ENCODE measurements around the gene SOAT2.

Gene SOAT2

DNA sequence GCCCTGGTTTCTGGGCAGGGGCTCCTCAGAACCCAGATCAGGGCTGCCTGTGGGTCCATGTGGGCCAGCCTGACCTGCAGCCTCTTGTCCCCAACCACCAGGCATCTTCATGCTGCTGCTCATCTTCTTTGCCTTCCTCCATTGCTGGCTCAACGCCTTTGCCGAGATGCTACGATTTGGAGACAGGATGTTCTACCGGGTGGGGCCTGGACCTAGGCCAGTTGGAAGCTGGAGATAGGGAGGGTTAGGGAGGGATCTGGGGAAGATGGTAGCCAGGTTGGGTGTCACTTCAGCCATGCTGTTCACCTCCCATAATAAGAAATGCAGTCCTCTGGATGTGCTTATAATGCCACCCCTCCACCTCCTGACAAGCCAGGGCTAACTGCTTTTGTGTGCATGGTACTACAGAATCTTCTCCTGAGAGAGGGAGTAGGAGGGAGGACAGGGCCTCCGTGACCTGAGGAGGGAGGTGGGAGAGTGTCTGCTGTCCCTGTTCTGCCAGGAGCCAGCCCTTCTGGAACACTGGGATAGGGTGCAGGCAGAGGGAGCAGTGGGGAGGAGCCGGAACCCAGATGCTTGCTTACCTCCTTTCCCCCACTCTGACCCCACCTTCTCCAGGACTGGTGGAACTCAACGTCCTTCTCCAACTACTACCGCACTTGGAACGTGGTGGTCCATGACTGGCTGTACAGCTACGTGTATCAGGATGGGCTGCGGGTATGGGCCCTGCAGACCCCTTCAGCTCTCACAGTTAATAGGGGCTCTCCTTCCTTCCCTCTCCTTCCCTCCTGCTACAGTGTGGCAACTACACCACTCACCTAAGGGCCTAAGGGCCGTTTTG is 17.6 kb downstream of the SOAT2 start:
- no peak overlapping the region for H3K27ac ChIP-seq (ENCODE audit: low read length)
- H3K27me3 ChIP-seq (ENCODE audit: insufficient read depth, low read length): peaks cover 7% of the 10 kb centered on the region
- H3K9ac ChIP-seq (ENCODE audit: low read depth, low read length): no peak overlapping the region
- no peaks in the 10 kb centered on the region for H3K36me3 ChIP-seq (ENCODE audit: insufficient read depth, low read depth, low read length)
- no peaks in the 10 kb centered on the region for H3K4me1 ChIP-seq (ENCODE audit: insufficient read depth, low read length)
- no peak overlapping the region for H3K4me3 ChIP-seq (ENCODE audit: low read length)
- no peaks in the 10 kb centered on the region for H3K9me3 ChIP-seq (ENCODE audit: insufficient read depth, low read depth, low read length)

DNA sequence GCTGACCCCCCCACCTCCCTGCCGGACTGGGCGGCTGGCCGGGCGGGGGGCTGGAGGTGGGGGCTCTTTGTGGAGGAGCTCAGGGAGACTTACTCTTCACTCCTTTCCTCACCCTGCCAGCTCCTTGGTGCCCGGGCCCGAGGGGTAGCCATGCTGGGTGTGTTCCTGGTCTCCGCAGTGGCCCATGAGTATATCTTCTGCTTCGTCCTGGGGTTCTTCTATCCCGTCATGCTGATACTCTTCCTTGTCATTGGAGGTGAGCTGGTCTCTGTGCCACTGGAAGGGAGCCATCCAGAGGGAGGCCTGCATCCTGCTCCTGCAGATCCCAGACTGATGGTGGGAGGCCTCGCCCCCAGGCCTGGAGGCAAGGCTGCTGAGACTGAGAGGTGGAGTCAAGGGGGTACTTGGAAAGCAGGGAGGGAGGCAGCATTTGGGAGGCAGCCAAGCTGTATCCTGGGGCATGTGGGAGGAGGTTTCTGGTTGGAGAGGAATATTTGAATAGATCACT is 19.7 kb downstream of the SOAT2 start:
- Histone ChIP-seq H3K4me3 (ENCODE audit: low read length) (no peak overlapping the region), H3K9ac (ENCODE audit: low read depth, low read length) (no peak overlapping the region)

DNA sequence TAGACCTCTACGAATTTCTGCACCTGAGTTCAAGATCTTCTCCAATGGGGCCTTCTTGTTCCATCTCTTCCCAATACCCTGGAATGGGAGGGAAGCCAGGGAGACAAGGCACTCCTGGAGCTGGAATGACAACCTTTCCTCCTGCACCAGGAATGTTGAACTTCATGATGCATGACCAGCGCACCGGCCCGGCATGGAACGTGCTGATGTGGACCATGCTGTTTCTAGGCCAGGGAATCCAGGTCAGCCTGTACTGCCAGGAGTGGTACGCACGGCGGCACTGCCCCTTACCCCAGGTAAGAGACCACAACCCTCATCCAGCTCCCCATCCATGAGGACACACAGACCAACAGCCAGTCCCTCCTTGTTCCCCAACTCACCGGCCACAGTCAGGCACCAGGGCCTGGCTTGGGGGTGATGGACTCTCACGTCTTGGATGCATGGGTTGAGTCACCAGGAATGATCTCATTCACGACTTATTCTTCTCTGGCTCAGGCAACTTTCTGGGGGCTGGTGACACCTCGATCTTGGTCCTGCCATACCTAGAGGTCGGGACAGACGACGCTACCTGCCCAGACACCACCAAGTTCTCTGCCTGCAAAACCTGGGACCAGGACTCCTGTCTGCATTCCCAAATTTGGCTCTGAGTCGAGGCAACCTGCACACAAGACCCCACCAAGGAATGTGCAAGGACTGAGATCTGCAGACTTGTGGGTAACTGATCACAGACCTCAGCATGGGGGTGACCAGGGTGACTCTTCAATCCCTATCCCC is 20.5 kb downstream of the SOAT2 start:
- Histone ChIP-seq H3K27me3 (ENCODE audit: insufficient read depth, low read length) (peaks cover 18% of the 10 kb centered on the region), H3K4me1 (ENCODE audit: insufficient read depth, low read length) (no peaks in the 10 kb centered on the region), H3K9ac (ENCODE audit: low read depth, low read length) (no peak overlapping the region), H3K36me3 (ENCODE audit: insufficient read depth, low read depth, low read length) (no peaks in the 10 kb centered on the region), H3K9me3 (ENCODE audit: insufficient read depth, low read depth, low read length) (no peaks in the 10 kb centered on the region), H3K27ac (ENCODE audit: low read length) (no peak overlapping the region), H3K4me3 (ENCODE audit: low read length) (no peak overlapping the region)

More for the DNA sequence above, 19.7 kb downstream of the SOAT2 start:
- Histone ChIP-seq H3K9me3 (ENCODE audit: insufficient read depth, low read depth, low read length) (no peaks in the 10 kb centered on the region), H3K27me3 (ENCODE audit: insufficient read depth, low read length) (peaks cover 17% of the 10 kb centered on the region), H3K36me3 (ENCODE audit: insufficient read depth, low read depth, low read length) (no peaks in the 10 kb centered on the region), H3K27ac (ENCODE audit: low read length) (no peak overlapping the region), H3K4me1 (ENCODE audit: insufficient read depth, low read length) (no peaks in the 10 kb centered on the region)

DNA sequence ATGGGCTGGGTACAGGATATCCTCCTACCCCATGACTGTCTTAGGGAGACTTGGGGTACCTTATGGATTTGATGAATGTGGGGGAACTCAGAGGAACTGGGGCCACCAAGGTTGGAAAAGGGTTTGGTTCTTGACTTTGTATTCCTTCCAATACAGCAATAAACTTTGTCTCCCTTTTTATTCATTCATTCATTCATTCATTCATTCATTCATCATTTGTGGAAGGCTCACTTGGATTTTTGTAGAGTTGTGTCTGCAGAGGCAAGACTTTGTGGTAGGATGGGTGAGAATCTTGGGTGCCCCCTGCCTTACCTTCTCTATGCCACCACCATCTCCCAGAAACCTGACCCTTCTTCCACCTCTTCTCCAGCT is 21.1 kb downstream of the SOAT2 start:
- no peak overlapping the region for H3K27ac ChIP-seq (ENCODE audit: low read length)
- H3K36me3 ChIP-seq (ENCODE audit: insufficient read depth, low read depth, low read length): no peaks in the 10 kb centered on the region
- H3K9ac ChIP-seq (ENCODE audit: low read depth, low read length): no peak overlapping the region
- H3K4me1 ChIP-seq (ENCODE audit: insufficient read depth, low read length): no peaks in the 10 kb centered on the region
- H3K9me3 ChIP-seq (ENCODE audit: insufficient read depth, low read depth, low read length): no peaks in the 10 kb centered on the region
- no peak overlapping the region for H3K4me3 ChIP-seq (ENCODE audit: low read length)
- peaks cover 18% of the 10 kb centered on the region for H3K27me3 ChIP-seq (ENCODE audit: insufficient read depth, low read length)

DNA sequence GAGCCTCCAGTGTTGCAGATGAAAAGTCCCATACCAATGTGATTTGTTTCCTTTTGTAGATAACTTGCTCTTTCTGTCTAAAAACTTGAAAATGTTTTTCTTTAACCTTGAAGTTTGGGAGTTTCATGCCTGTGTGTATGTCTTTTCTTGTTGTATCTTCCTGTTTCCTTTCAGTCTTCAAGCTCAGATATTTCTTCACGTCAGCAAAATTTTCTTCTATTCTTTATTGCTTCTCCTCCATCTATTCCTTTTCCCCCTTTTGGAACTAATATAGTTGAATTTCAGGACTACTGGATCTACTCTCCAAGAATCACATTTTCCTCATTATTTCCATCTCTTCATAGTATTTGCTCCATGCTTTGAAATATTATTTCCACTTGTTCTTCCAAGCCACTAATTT is 23.9 kb downstream of the SOAT2 start:
- H3K4me3 ChIP-seq (ENCODE audit: low read length): no peak overlapping the region
- H3K9ac ChIP-seq (ENCODE audit: low read depth, low read length): no peak overlapping the region
- H3K27me3 ChIP-seq (ENCODE audit: insufficient read depth, low read length): peaks cover 18% of the 10 kb centered on the region
- H3K36me3 ChIP-seq (ENCODE audit: insufficient read depth, low read depth, low read length): no peaks in the 10 kb centered on the region
- no peaks in the 10 kb centered on the region for H3K4me1 ChIP-seq (ENCODE audit: insufficient read depth, low read length)
- H3K9me3 ChIP-seq (ENCODE audit: insufficient read depth, low read depth, low read length): no peaks in the 10 kb centered on the region
- no peak overlapping the region for H3K27ac ChIP-seq (ENCODE audit: low read length)

DNA sequence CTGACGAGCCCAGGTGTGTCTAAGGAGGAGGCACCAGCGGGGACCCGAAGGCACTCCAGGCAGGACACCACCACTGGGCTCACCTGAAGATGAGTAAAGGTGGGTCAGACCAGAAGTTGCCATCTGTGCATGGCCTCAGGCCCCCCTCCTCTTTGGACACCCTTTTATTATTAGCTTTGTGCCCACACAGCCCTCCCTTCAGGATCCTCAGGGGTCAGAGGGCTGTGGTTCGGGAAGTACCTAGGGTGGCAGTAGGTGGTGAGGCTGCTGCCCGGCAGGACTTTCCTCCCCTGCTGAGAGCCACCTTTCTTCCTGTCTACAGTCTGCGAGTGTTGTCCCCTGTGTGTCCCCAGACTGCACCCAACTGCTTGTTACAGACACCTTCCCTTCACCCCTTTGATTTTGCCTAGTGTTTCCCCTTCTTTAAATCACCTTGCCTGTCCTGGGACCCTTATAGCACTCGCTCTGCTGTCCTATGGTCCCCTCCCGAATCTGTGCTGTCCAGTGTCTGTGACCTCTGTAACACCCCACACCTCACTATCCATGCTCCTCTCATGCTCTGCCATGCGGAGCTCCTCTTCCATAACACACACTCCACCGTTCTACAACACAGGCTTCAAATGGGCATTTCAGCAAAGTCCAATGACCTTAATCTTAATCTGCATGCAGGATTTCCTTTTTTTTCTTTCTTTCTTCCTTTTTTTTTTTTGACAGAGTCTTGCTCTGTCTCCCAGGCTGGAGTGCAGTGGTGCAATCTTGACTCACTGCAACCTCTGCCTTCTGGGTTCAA is 25.7 kb downstream of the SOAT2 start:
- H3K9me3 ChIP-seq (ENCODE audit: insufficient read depth, low read depth, low read length): no peaks in the 10 kb centered on the region
- H3K9ac ChIP-seq (ENCODE audit: low read depth, low read length): no peak overlapping the region
- no peak overlapping the region for H3K27ac ChIP-seq (ENCODE audit: low read length)
- H3K36me3 ChIP-seq (ENCODE audit: insufficient read depth, low read depth, low read length): no peaks in the 10 kb centered on the region
- peaks cover 18% of the 10 kb centered on the region for H3K27me3 ChIP-seq (ENCODE audit: insufficient read depth, low read length)
- H3K4me3 ChIP-seq (ENCODE audit: low read length): no peak overlapping the region
- H3K4me1 ChIP-seq (ENCODE audit: insufficient read depth, low read length): no peaks in the 10 kb centered on the region

DNA sequence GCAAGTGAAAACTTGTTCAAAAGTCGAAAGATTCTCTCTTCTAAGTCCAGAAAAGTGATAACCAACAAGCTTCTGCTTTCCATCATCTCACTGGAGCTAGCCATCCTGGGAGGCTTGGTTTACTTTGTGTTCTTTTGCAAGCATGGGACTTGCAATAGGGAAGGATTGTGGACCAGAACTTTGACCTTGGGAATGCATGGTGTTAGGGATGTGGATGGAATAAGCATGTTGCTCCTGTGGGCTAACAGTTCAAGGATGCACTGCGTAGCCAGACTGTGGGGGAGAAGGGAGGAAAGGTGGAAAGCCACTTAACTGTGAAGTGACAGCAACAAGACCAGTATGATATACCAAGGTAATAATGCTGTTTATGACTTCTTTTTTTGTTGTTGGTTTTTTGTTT is 28.6 kb downstream of the SOAT2 start:
- H3K4me3 ChIP-seq (ENCODE audit: low read length): no peak overlapping the region
- H3K27ac ChIP-seq (ENCODE audit: low read length): no peak overlapping the region
- no peak overlapping the region for H3K9ac ChIP-seq (ENCODE audit: low read depth, low read length)
- H3K4me1 ChIP-seq (ENCODE audit: insufficient read depth, low read length): no peaks in the 10 kb centered on the region
- peaks cover 11% of the 10 kb centered on the region for H3K27me3 ChIP-seq (ENCODE audit: insufficient read depth, low read length)
- no peaks in the 10 kb centered on the region for H3K36me3 ChIP-seq (ENCODE audit: insufficient read depth, low read depth, low read length)
- H3K9me3 ChIP-seq (ENCODE audit: insufficient read depth, low read depth, low read length): no peaks in the 10 kb centered on the region

DNA sequence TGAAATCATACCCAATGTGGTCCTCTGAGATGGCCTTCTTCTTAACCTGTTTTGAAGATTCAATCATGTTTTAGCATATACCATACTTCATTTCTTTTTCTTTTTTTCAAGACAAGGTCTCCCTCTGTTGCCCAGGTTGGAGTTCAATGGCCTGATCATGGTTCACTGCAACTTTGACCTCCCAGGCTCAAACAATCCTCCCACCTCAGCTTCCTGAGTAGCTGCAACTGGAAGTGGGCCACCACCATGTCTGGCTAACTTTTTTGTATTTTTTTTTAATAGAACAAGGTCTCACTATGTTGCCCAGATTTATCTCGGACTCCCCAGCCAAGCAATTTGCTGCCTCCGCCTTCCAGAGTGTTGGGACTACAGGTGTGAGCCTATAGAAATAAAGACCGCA is 30.4 kb downstream of the SOAT2 start:
- Histone ChIP-seq H3K27ac (ENCODE audit: low read length) (no peak overlapping the region), H3K9ac (ENCODE audit: low read depth, low read length) (no peak overlapping the region), H3K4me3 (ENCODE audit: low read length) (no peak overlapping the region), H3K9me3 (ENCODE audit: insufficient read depth, low read depth, low read length) (no peaks in the 10 kb centered on the region; the same call in 1 of the 2 replicates), H3K27me3 (ENCODE audit: insufficient read depth, low read length) (no peaks in the 10 kb centered on the region; the same call in 1 of the 2 replicates), H3K4me1 (ENCODE audit: insufficient read depth, low read length) (no peaks in the 10 kb centered on the region), H3K36me3 (ENCODE audit: insufficient read depth, low read depth, low read length) (no peaks in the 10 kb centered on the region)

DNA sequence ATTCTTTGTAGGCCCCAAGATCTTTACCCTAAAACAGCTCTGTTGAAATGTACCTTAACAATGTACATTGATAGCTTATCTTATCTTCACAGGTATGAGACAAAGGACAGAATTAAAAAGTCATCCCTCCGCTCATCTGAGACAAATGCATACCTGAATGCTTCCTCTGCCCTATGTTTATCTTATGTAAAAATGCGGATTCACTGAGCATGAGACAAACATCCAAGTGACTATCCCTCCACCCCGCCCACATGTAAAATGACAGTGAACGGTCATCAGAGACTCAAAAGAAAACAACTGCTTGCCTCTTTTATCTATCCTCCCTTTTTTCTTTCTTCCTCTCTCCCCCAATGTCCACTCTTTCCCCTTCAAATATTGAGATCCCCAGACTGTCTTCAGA is 40.1 kb downstream of the SOAT2 start:
- Histone ChIP-seq H3K36me3 (ENCODE audit: insufficient read depth, low read depth, low read length) (no peaks in the 10 kb centered on the region), H3K4me1 (ENCODE audit: insufficient read depth, low read length) (no peaks in the 10 kb centered on the region), H3K27ac (ENCODE audit: low read length) (no peak overlapping the region), H3K9me3 (ENCODE audit: insufficient read depth, low read depth, low read length) (peaks cover 14% of the 10 kb centered on the region), H3K9ac (ENCODE audit: low read depth, low read length) (no peak overlapping the region), H3K27me3 (ENCODE audit: insufficient read depth, low read length) (no peaks in the 10 kb centered on the region), H3K4me3 (ENCODE audit: low read length) (no peak overlapping the region)

DNA sequence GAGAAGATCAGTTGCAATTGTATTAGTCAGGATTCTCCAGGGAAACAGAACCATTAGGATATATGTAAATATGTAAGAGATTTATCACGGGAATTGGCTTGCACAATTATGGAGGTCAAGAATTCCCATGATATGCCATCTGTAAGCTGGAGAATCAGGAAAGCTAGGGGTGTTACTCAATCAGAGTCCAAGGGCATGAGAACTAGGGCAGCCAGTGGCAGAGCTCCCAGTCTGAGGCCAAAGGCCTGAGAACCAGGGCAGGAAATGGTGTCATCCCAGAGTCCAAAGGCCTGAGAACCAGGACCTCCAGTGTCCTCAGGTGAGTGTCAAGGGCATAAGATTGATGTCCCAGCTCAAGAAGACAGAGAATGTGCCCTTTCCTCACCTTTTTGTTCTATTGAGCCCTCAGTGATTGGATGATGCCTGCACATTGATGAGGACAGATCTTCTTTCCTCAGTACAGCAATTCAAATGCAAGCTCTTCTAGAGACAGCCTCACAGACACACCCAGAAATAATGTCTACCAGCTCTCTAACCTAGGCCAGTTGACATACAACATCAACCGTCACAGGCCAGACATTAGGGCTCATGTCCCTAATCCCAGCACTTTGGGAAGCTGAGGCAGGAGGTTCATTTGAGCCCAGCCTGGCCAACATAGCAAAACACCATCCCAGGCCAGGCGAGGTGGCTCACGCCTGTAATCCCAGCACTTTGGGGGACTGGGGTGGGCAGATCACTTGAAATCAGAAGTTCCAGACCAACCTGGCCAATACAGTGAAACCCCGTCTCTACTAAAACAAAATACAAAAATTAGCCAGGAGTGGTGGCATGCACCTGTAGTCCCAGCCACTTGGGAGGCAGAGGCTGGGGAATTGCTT is 42.3 kb downstream of the SOAT2 start:
- no peak overlapping the region for H3K9ac ChIP-seq (ENCODE audit: low read depth, low read length)
- H3K4me1 ChIP-seq (ENCODE audit: insufficient read depth, low read length): no peaks in the 10 kb centered on the region
- H3K4me3 ChIP-seq (ENCODE audit: low read length): no peak overlapping the region
- H3K27ac ChIP-seq (ENCODE audit: low read length): no peak overlapping the region
- no peaks in the 10 kb centered on the region for H3K36me3 ChIP-seq (ENCODE audit: insufficient read depth, low read depth, low read length)
- no peaks in the 10 kb centered on the region for H3K9me3 ChIP-seq (ENCODE audit: insufficient read depth, low read depth, low read length)
- H3K27me3 ChIP-seq (ENCODE audit: insufficient read depth, low read length): peaks cover under 1% of the 10 kb centered on the region; the same call in 1 of the 2 replicates

DNA sequence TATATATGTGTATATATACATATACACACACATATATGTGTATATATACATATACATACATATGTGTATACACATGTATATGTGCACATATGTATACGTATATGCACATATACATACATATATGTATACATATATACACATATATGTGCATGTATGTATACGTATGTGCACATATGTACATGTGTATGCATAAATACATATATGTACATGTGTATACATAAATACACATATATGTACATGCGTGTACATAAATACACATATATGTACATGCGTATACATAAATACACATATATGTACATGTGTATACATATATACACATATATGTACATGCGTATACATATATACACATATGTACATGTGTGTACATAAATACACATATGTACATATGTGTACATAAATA is 43.9 kb downstream of the SOAT2 start:
- Histone ChIP-seq H3K27me3 (ENCODE audit: insufficient read depth, low read length) (peaks cover 10% of the 10 kb centered on the region; the same call in 1 of the 2 replicates), H3K36me3 (ENCODE audit: insufficient read depth, low read depth, low read length) (no peaks in the 10 kb centered on the region), H3K9me3 (ENCODE audit: insufficient read depth, low read depth, low read length) (no peaks in the 10 kb centered on the region), H3K4me3 (ENCODE audit: low read length) (no peak overlapping the region), H3K9ac (ENCODE audit: low read depth, low read length) (no peak overlapping the region), H3K4me1 (ENCODE audit: insufficient read depth, low read length) (no peaks in the 10 kb centered on the region), H3K27ac (ENCODE audit: low read length) (no peak overlapping the region)

Measured in iPS-20b (cell line).